ENCODE measurements around the gene MSL2. TPM values are rescaled to one million over a fixed set of nuclear protein-coding genes. Genes with fewer than 3 reads are reported as not detected.
"Not testable (repeated sequence)": the region's sequence is repeated elsewhere in the genome, so short reads cannot be mapped to it uniquely, and the experiment has no call there.

Gene MSL2
- total RNA-seq, 1 donor from 2014 or later = 7.4 TPM

DNA sequence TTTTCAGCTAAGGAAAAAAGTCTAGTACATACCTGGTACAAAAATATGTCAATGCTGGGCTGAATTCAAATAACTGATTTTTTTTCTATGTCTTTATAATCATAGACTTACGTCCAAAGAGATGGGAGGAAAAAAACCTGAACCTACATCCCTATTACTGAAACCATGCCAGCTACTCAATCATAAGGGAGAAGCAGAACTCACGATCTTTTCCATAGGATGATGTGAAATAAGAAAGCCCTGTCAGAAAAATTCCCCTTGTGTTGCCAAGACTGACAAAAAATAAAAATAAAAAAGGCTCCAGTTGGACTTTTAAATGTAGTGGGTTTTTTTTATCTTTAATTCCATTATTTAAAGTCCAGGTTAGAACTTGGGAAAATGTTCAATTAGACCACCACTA, 3.3 kb downstream of the MSL2 start:
- H3K27me3 ChIP-seq (ENCODE audit: control insufficient read depth, insufficient read depth, low read length) = no peaks in the 10 kb centered on the region
- H3K36me3 ChIP-seq (ENCODE audit: control insufficient read depth, insufficient read depth, low read length) = no peaks in the 10 kb centered on the region
- FAIRE-seq (no peak), DNase-seq (ENCODE audit: low read depth) (no peak)
- peak overlapping the region; percentile 65 for H3K4me3 ChIP-seq (ENCODE audit: low read depth, low read length)
- TF ChIP-seq, protein P1, sequence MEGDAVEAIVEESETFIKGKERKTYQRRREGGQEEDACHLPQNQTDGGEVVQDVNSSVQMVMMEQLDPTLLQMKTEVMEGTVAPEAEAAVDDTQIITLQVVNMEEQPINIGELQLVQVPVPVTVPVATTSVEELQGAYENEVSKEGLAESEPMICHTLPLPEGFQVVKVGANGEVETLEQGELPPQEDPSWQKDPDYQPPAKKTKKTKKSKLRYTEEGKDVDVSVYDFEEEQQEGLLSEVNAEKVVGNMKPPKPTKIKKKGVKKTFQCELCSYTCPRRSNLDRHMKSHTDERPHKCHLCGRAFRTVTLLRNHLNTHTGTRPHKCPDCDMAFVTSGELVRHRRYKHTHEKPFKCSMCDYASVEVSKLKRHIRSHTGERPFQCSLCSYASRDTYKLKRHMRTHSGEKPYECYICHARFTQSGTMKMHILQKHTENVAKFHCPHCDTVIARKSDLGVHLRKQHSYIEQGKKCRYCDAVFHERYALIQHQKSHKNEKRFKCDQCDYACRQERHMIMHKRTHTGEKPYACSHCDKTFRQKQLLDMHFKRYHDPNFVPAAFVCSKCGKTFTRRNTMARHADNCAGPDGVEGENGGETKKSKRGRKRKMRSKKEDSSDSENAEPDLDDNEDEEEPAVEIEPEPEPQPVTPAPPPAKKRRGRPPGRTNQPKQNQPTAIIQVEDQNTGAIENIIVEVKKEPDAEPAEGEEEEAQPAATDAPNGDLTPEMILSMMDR (IDR thresholded peaks at IDR 0.05; ENCODE audit: insufficient read depth, low read length, severe bottlenecking) = no peak

DNA sequence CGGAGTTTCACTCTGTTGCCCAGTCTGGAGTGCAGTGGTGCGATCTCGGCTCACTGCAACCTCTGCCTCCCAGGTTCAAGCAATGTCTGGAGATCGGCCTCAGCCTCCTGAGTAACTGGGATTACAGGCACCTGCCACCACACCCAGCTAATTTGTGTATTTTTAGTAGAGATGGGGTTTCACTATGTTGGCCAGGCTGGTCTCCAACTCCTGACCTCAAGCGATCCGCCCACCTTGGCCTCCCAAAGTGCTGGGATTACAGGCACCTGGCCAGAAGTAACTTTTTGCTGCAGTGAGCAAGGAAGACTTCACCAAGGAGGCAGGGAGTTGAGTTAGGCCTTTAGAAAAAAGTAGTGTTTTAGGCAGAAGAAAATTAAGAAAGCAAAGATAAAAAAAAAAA, 3.9 kb downstream of the MSL2 start:
- not testable (repeated sequence) for H3K27me3 ChIP-seq (ENCODE audit: control insufficient read depth, insufficient read depth, low read length); FAIRE-seq; H3K36me3 ChIP-seq (ENCODE audit: control insufficient read depth, insufficient read depth, low read length)
- H3K4me3 ChIP-seq (ENCODE audit: low read depth, low read length) = peak overlapping the region; percentile 65
- DNase-seq (ENCODE audit: low read depth) = peak; percentile 7

DNA sequence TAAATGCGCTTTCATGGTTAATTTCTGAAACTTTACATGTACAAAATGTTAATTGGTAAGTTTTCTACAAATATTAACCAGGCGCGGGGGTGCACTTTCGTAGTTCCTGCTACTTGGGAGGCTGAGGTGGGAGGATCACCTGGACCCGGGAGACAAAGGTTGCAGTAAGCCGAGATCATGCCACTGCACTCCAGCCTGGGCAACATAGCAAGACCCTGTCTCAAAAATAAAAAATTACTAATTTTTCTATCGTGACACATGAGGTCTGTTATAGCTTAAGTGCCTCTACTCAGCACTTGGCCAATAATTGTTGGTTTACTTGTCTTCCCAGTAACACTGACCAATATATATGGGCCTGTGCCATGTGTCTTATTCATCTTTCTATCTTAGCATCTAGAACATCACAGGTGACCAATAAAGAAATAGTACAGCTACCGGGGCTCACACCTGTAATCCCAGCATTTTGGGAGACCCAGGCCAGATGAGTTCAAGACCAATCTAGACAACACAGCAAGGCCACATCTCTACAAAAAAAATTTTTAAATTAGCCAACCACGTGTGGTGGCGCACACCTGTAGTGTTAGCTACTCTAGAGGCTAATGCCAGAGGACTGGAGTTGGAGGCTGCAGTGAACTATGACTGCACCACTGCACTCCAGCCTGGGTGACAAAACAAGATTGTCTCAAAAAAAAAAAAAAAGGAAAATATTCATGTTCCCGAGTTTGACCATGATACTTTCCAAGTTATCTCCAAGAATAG, 6.1 kb downstream of the MSL2 start:
- FAIRE-seq (no peak), DNase-seq (ENCODE audit: low read depth) (no peak)
- Histone ChIP-seq H3K36me3 (ENCODE audit: control insufficient read depth, insufficient read depth, low read length) (no peaks in the 10 kb centered on the region), H3K4me3 (ENCODE audit: low read depth, low read length) (no peak overlapping the region), H3K27me3 (ENCODE audit: control insufficient read depth, insufficient read depth, low read length) (no peaks in the 10 kb centered on the region)
- TF ChIP-seq, protein P1 (IDR thresholded peaks at IDR 0.05; ENCODE audit: insufficient read depth, low read length, severe bottlenecking) = no peak

DNA sequence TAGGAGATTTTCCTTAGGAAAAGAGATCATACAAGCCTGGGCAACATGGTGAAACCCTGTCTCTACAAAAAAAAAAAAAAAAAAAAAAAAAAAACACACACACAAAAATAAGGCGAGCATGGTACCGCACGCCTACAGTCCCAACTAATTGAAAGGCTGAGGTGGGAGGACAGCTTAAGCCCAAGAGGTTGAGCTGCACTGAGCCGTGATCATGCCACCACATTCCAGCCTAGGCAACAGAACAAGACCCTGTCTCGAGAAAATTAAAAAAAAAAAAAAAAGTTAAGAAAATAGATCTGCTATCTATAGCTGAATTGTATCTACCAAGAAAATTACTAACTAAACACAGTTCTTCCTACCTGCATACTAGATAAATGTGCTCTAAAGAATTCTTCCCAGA, 7.1 kb downstream of the MSL2 start:
- TF ChIP-seq, protein P1 (IDR thresholded peaks at IDR 0.05; ENCODE audit: insufficient read depth, low read length, severe bottlenecking) = no peak
- Histone ChIP-seq H3K36me3 (ENCODE audit: control insufficient read depth, insufficient read depth, low read length) (no peaks in the 10 kb centered on the region), H3K27me3 (ENCODE audit: control insufficient read depth, insufficient read depth, low read length) (no peaks in the 10 kb centered on the region), H3K4me3 (ENCODE audit: low read depth, low read length) (no peak overlapping the region)
- no peak for DNase-seq (ENCODE audit: low read depth)
- no peak for FAIRE-seq

DNA sequence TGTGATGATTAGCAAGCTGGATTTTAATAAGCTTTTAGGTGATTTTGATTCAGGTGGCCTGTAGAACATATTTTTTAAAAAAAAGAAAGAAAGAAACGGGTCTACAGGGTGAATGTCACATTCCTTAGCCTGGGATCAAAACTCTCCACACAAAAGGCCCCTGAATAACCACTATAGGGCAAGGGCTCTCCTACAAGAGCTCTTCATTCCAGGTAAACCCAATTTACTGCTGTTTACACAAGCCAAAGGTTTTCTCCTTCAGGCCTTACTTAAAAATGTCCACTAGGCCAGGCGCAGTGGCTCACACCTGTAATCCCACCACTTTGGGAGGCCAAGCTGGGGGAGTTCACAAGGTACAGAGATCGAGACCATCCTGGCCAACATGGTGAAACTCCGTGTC, 8.3 kb downstream of the MSL2 start:
- DNase-seq (ENCODE audit: low read depth) = no peak
- no peaks in the 10 kb centered on the region for H3K27me3 ChIP-seq (ENCODE audit: control insufficient read depth, insufficient read depth, low read length)
- no peak for FAIRE-seq
- H3K4me3 ChIP-seq (ENCODE audit: low read depth, low read length) = no peak overlapping the region
- TF ChIP-seq, protein P1 (IDR thresholded peaks at IDR 0.05; ENCODE audit: insufficient read depth, low read length, severe bottlenecking) = no peak
- no peaks in the 10 kb centered on the region for H3K36me3 ChIP-seq (ENCODE audit: control insufficient read depth, insufficient read depth, low read length)

DNA sequence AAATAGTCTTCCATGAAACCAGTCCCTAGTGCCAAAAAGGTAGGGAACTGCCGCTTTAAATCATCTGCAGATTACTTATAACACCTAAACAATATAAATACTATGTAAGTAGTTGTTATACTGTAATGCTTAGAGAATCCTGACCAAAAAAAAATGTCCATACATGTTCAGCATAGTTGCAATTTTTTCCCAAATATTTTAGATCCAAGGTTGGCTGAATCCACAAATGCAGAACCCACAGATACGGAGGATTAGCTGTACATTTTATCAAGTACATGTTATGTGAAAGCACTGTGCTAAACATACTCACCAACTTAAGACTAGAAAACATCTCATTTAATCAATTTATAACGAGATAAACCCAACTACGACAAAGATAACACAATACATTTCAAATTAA, 9.3 kb downstream of the MSL2 start:
- H3K4me3 ChIP-seq (ENCODE audit: low read depth, low read length) = no peak overlapping the region
- H3K36me3 ChIP-seq (ENCODE audit: control insufficient read depth, insufficient read depth, low read length) = no peaks in the 10 kb centered on the region
- DNase-seq (ENCODE audit: low read depth) = no peak
- TF ChIP-seq, protein P1 (IDR thresholded peaks at IDR 0.05; ENCODE audit: insufficient read depth, low read length, severe bottlenecking) = no peak
- H3K27me3 ChIP-seq (ENCODE audit: control insufficient read depth, insufficient read depth, low read length) = no peaks in the 10 kb centered on the region
- FAIRE-seq = no peak
